HL-60 (cell line): ENCODE data around the gene LRMDA.

ENCODE experiments used
- DNase-seq, 2 experiments: peaks; one replicate each; pipeline ENCODE4 v3.0.0-alpha.2; 2010 to 2020; ENCODE audit warnings: low read depth in 1 of 2, low spot score in 1 of 2
- H3K27ac ChIP-seq: fragments of 250-450 bp; sonication (Bioruptor Pico); replicated peaks from 2 replicates; pipeline ENCODE4 v1.5.1; 2020; ENCODE audit warnings: mild to moderate bottlenecking, moderate library complexity
- H3K27me3 ChIP-seq: fragments of 250-450 bp; sonication (Bioruptor Pico); 2 replicates; pipeline ENCODE4 v1.5.1; 2021; ENCODE audit warnings: mild to moderate bottlenecking, moderate library complexity; ENCODE audit not compliant: insufficient read depth, poor library complexity, severe bottlenecking
- H3K4me3 ChIP-seq: replicated peaks from 2 replicates; pipeline ENCODE4 v1.5.1; 2011; ENCODE audit warnings: mild to moderate bottlenecking, control low read depth, low read length; ENCODE audit not compliant: insufficient read depth
- GABPA ChIP-seq: IDR thresholded peaks from 2 replicates; pipeline ENCODE4 v1.6.1; 2012; ENCODE audit warnings: low read depth
- POLR2AphosphoS5 ChIP-seq: IDR thresholded peaks from 2 replicates; pipeline ENCODE4 v1.6.1; 2012; ENCODE audit warnings: low read depth
- REST ChIP-seq: IDR thresholded peaks from 2 replicates; pipeline ENCODE4 v1.6.1; 2012; ENCODE audit warnings: low read depth; ENCODE audit not compliant: insufficient replicate concordance
- SPI1 ChIP-seq: IDR thresholded peaks from 2 replicates; pipeline ENCODE4 v1.6.1; 2012; ENCODE audit warnings: low read depth, mild to moderate bottlenecking, borderline replicate concordance
- TF ChIP-seq, protein P1 (sequence below): IDR thresholded peaks from one replicate; pipeline ENCODE4 v1.5.1; 2011; ENCODE audit warnings: low read length, control low read depth, inconsistent platforms; ENCODE audit not compliant: insufficient read depth

Gene LRMDA

DNA sequence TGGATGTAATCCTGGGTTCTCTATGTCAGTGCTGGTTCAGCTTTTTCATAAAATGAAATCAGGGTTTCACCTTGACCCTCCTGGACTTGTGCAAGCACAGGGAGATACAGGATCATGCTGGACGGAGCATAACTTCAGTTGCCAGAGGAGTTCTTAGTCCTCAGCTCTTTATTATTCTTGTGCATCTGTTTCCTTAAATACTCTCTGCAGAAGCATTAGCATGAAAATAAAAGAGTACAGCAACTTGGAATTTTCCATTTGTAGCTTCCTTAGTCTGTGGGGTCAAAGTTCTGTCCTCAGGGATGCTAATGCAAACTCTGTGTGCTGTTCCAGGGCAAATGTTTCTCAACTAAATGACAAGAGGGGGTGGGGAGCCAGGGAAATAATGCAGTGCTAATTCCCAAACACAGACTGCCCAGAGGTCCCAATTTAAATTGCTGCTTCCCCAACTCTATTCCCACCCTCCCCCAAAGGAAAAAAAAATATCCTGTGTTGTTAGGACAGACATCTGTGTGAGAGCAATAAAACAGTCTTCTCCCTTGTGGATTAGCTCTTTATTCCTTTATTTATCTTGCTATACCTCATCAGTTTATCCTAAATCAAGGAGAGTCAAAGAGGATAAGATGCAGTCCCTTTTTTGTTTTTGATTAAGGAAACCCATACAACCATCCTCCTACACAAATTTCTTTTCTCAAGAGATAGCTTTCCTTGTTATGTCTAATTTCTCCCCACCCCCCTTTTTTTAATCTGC is 905.0 kb downstream of the LRMDA start:
- Histone ChIP-seq H3K27ac (no peak overlapping the region), H3K27me3 (peaks cover 3% of the 10 kb centered on the region), H3K4me3 (no peak overlapping the region)
- DNase-seq: no peak
- no peak for TF ChIP-seq REST
- no peak for TF ChIP-seq SPI1
- no peak for TF ChIP-seq POLR2AphosphoS5
- TF ChIP-seq GABPA: no peak
- TF ChIP-seq, protein P1, sequence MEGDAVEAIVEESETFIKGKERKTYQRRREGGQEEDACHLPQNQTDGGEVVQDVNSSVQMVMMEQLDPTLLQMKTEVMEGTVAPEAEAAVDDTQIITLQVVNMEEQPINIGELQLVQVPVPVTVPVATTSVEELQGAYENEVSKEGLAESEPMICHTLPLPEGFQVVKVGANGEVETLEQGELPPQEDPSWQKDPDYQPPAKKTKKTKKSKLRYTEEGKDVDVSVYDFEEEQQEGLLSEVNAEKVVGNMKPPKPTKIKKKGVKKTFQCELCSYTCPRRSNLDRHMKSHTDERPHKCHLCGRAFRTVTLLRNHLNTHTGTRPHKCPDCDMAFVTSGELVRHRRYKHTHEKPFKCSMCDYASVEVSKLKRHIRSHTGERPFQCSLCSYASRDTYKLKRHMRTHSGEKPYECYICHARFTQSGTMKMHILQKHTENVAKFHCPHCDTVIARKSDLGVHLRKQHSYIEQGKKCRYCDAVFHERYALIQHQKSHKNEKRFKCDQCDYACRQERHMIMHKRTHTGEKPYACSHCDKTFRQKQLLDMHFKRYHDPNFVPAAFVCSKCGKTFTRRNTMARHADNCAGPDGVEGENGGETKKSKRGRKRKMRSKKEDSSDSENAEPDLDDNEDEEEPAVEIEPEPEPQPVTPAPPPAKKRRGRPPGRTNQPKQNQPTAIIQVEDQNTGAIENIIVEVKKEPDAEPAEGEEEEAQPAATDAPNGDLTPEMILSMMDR: no peak

DNA sequence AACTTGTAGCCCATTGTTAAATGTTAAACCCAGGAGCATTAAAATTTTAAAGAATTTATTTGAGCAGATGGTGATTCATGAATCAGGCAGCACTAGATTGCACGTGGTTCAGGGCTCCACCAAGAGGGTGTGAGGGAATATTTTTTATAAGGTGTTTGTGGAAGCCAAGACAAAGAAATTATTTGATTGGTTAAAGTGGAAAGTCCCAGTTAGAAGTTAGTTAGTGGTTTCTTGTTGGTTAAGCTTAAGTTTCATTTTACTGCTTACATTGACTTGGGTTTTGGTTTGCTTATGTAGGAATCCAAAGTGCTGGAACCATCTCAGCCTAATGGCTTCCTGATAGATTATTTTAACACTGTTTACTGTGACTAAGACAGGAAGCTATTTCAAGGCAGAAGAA is 906.2 kb downstream of the LRMDA start:
- TF ChIP-seq SPI1 (no peak), GABPA (no peak), POLR2AphosphoS5 (no peak), REST (no peak)
- TF ChIP-seq, protein P1: no peak
- peaks cover 3% of the 10 kb centered on the region for H3K27me3 ChIP-seq
- H3K27ac ChIP-seq: no peak overlapping the region
- no peak overlapping the region for H3K4me3 ChIP-seq
- no peak for DNase-seq

GRCh38 chr10:76338187-76338586 is 906.8 kb downstream of the LRMDA start:
- no peak for DNase-seq
- TF ChIP-seq REST (no peak), SPI1 (no peak), POLR2AphosphoS5 (no peak), GABPA (no peak)
- TF ChIP-seq, protein P1: no peak
- H3K27ac ChIP-seq: no peak overlapping the region
- peaks cover 3% of the 10 kb centered on the region for H3K27me3 ChIP-seq
- H3K4me3 ChIP-seq: no peak overlapping the region
